MM.1S (cell line): ENCODE data around the gene SFMBT2.

Experiments used
- EZH2 ChIP-seq: fragments of 300-600 bp; sonication (generic); optimal IDR thresholded peaks from 2 replicates; pipeline ENCODE3; 2017; ENCODE audit warnings: low read depth, mild to moderate bottlenecking, antibody characterized with exemption, low read length, mixed read lengths
- EZH2phosphoT487 ChIP-seq: fragments of 300-600 bp; sonication (generic); IDR thresholded peaks from 2 replicates; pipeline ENCODE4 v1.6.1; 2018; ENCODE audit warnings: antibody characterized with exemption, low read length
- TF ChIP-seq, protein P1 (sequence below): fragments of 300-600 bp; sonication (generic); IDR thresholded peaks from 2 replicates; pipeline ENCODE4 v1.5.1; 2016; ENCODE audit warnings: antibody characterized with exemption, low read length, mixed read lengths

- TF ChIP-seq, protein P1, sequence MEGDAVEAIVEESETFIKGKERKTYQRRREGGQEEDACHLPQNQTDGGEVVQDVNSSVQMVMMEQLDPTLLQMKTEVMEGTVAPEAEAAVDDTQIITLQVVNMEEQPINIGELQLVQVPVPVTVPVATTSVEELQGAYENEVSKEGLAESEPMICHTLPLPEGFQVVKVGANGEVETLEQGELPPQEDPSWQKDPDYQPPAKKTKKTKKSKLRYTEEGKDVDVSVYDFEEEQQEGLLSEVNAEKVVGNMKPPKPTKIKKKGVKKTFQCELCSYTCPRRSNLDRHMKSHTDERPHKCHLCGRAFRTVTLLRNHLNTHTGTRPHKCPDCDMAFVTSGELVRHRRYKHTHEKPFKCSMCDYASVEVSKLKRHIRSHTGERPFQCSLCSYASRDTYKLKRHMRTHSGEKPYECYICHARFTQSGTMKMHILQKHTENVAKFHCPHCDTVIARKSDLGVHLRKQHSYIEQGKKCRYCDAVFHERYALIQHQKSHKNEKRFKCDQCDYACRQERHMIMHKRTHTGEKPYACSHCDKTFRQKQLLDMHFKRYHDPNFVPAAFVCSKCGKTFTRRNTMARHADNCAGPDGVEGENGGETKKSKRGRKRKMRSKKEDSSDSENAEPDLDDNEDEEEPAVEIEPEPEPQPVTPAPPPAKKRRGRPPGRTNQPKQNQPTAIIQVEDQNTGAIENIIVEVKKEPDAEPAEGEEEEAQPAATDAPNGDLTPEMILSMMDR: no peak
- TF ChIP-seq EZH2phosphoT487 (no peak), EZH2 (no peak)
These were observed 2.1 kb upstream of the SFMBT2 start for GRCh38 chr10:7412928-7413282.
